ENCODE data around the gene NF2. TPM values are rescaled to one million over a fixed set of nuclear protein-coding genes. Genes with fewer than 3 reads are reported as not detected.

The NF2 gene
- total and polyA plus RNA-seq, 2 donors = 7.0 to 22.2 TPM

DNA sequence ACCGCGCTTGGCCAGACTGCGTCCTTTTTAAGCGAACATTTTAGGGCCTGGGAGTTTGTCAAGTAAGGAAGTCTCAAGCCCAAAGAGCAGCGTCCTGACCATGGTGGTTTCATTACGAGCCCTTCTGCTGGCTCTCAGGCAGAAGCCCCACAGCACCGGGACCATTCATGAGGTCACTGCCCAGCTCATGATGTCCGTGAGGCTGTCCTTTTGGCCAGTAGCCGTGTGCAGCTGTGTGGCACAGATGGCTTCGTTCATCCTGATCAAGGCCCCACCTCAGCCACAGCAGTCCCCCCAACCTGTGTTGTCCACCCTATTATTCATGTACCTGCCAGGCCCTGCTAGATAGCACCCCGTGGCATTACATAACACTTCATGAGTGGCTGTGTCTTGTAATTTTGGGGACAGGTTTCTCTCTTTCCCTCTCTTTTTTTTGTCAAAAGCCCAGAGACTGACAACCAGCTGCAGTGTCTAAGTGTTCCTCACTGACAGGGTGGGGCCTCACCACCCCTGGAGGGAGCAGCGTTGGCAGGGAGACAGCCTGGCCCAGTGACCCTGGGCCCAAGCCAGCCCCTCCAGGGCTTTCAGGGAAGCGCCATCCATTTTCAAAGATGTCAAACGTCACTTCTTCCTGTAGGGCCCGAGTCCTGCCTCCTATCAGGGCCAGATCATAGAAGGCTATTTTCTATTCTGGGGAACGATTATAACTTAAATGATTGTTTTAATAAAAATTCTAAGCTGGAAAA is 94.6 kb downstream of the NF2 start:
- DNase-seq (ENCODE audit: low read depth in 6 of 9, low spot score in 9 of 9) = no peak
- 97% methylated on average over 16 of the region's 16 CpGs for WGBS
- Histone ChIP-seq H3K27me3 (ENCODE audit: control insufficient read depth in 2 of 2, insufficient read depth in 1 of 2, low read length in 1 of 2) (peaks cover 0 to 28% of the 10 kb centered on the region in 2 donors), H3K4me3 (ENCODE audit: low read length in 2 of 2) (no peak overlapping the region), H3K36me3 (ENCODE audit: control insufficient read depth in 2 of 2, insufficient read depth in 2 of 2, low read length in 1 of 2) (peaks cover 28 to 41% of the 10 kb centered on the region in 2 donors), H3K27ac (ENCODE audit: low read depth in 1 of 2, low read length in 1 of 2) (no peak overlapping the region), H3K4me1 (ENCODE audit: control insufficient read depth in 2 of 2, insufficient read depth in 2 of 2, low read length in 2 of 2) (peaks cover 3 to 10% of the 10 kb centered on the region in 2 donors), H3K9me3 (ENCODE audit: control insufficient read depth in 2 of 2, insufficient read depth in 1 of 2, low read length in 1 of 2) (no peaks in the 10 kb centered on the region)

DNA sequence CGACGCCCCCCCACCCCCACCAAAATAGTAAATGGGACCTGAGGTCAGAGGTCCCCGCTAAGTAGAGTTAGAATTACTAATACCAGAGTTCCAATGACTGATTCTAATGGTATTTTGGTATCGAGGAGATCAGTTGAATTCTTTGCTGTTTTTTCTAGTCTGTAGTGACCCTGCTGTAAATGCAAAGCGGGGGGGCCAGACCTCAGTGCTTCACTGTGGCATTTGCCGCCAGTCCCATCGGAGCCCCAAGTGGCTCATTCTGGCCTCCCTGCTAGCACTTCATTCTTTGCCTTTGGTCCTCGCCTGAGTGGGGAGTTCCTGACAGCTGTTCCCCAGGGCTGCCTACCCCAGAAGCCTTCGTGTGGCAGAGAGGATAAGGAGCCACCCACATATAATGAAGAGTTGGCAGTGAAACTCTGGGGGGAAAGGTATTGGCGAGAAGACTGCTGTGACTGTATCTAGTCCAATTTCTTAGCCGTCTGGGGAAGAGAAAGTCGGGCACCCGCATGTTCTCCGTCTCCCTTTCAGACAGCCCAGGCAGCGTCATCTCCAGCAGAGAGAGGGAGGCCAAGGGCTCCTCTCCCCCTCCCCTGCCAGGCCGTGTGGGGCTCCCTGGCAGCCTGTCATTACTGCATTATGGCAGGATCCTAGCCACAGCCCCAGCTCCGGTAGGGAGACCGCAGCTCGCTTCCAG is 96.9 kb downstream of the NF2 start:
- Histone ChIP-seq H3K27me3 (ENCODE audit: control insufficient read depth in 2 of 2, insufficient read depth in 1 of 2, low read length in 1 of 2) (peaks cover 0 to 49% of the 10 kb centered on the region in 2 donors), H3K4me3 (ENCODE audit: low read length in 2 of 2) (no peak overlapping the region), H3K9me3 (ENCODE audit: control insufficient read depth in 2 of 2, insufficient read depth in 1 of 2, low read length in 1 of 2) (no peaks in the 10 kb centered on the region), H3K4me1 (ENCODE audit: control insufficient read depth in 2 of 2, insufficient read depth in 2 of 2, low read length in 2 of 2) (peaks cover 3 to 12% of the 10 kb centered on the region in 2 donors), H3K27ac (ENCODE audit: low read depth in 1 of 2, low read length in 1 of 2) (no peak overlapping the region), H3K36me3 (ENCODE audit: control insufficient read depth in 2 of 2, insufficient read depth in 2 of 2, low read length in 1 of 2) (peaks cover 10 to 22% of the 10 kb centered on the region in 2 donors)
- DNase-seq (ENCODE audit: low read depth in 6 of 9, low spot score in 9 of 9) = no peak
- WGBS = 86% methylated on average over 19 of the region's 19 CpGs

DNA sequence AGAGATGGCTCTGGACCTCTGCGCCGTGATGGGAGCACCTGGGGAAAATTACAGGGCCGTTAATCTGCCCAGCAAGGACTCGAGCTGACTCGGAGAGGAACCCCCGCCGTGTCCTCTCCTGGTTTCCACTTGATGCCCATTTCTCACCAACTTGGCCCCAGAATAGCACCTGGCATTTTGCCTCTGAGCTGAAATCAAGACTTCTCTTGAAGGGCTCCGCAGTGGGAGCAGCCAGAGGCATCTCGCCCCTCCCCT is 97.4 kb downstream of the NF2 start:
- H3K9me3 ChIP-seq (ENCODE audit: control insufficient read depth in 2 of 2, insufficient read depth in 1 of 2, low read length in 1 of 2) = no peaks in the 10 kb centered on the region
- no peak overlapping the region for H3K4me3 ChIP-seq (ENCODE audit: low read length in 2 of 2)
- H3K36me3 ChIP-seq (ENCODE audit: control insufficient read depth in 2 of 2, insufficient read depth in 2 of 2, low read length in 1 of 2) = peaks cover 7 to 17% of the 10 kb centered on the region in 2 donors
- no peak for DNase-seq (ENCODE audit: low read depth in 6 of 9, low spot score in 9 of 9)
- WGBS = 50% methylated on average over 9 of the region's 9 CpGs
- peaks cover 3 to 12% of the 10 kb centered on the region in 2 donors for H3K4me1 ChIP-seq (ENCODE audit: control insufficient read depth in 2 of 2, insufficient read depth in 2 of 2, low read length in 2 of 2)
- H3K27me3 ChIP-seq (ENCODE audit: control insufficient read depth in 2 of 2, insufficient read depth in 1 of 2, low read length in 1 of 2) = peaks cover 0 to 54% of the 10 kb centered on the region in 2 donors
- no peak overlapping the region for H3K27ac ChIP-seq (ENCODE audit: low read depth in 1 of 2, low read length in 1 of 2)

DNA sequence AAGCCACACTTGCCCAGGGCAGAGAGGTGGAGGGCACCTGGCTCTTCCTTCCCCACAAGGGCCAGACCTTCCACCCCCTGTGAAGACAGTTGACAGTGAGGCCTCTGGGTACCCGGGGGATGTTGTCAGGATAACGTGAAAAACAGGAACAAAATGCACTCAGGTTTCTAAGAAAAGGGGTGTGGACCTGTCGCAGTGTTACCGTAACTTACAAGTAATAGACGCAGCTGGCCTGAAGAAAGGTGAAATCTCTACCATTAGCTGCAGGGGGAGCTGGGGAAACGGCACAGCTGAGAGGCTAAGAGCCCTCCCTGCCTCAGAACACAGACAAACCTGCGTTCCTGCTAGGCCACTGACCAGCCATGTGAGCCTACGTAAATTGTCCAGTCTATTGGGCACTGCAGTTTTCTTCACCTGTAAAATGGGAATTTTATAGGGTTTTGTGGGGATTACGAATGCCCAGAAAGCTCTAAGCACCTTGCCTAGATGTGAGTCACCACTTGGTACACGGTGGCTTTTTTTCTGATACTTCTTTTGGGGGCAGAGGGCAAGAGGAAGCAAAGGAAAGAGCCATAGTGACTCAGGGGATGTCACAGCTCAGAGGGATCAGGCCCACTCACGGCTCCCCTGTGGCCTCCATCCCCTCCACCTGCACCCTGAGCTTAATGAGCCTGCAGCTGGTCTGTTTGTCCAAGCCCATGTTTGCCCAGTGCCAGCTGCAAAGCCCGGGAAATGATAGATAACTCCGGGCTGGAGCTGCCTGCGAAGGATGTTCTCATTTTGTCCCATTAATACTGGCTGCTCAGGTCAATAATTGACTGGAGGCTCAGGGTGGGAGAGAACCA is 97.9 kb downstream of the NF2 start:
- H3K27ac ChIP-seq (ENCODE audit: low read depth in 1 of 2, low read length in 1 of 2) = no peak overlapping the region
- 43% methylated on average over 14 of the region's 14 CpGs for WGBS
- H3K27me3 ChIP-seq (ENCODE audit: control insufficient read depth in 2 of 2, insufficient read depth in 1 of 2, low read length in 1 of 2) = peaks cover 0 to 58% of the 10 kb centered on the region in 2 donors
- peaks cover 5 to 11% of the 10 kb centered on the region in 2 donors for H3K36me3 ChIP-seq (ENCODE audit: control insufficient read depth in 2 of 2, insufficient read depth in 2 of 2, low read length in 1 of 2)
- no peaks in the 10 kb centered on the region for H3K9me3 ChIP-seq (ENCODE audit: control insufficient read depth in 2 of 2, insufficient read depth in 1 of 2, low read length in 1 of 2)
- peak in 2 of 9 donors; percentile 8 to 43 for DNase-seq (ENCODE audit: low read depth in 6 of 9, low spot score in 9 of 9)
- H3K4me1 ChIP-seq (ENCODE audit: control insufficient read depth in 2 of 2, insufficient read depth in 2 of 2, low read length in 2 of 2) = peaks cover 3 to 12% of the 10 kb centered on the region in 2 donors
- H3K4me3 ChIP-seq (ENCODE audit: low read length in 2 of 2) = no peak overlapping the region

DNA sequence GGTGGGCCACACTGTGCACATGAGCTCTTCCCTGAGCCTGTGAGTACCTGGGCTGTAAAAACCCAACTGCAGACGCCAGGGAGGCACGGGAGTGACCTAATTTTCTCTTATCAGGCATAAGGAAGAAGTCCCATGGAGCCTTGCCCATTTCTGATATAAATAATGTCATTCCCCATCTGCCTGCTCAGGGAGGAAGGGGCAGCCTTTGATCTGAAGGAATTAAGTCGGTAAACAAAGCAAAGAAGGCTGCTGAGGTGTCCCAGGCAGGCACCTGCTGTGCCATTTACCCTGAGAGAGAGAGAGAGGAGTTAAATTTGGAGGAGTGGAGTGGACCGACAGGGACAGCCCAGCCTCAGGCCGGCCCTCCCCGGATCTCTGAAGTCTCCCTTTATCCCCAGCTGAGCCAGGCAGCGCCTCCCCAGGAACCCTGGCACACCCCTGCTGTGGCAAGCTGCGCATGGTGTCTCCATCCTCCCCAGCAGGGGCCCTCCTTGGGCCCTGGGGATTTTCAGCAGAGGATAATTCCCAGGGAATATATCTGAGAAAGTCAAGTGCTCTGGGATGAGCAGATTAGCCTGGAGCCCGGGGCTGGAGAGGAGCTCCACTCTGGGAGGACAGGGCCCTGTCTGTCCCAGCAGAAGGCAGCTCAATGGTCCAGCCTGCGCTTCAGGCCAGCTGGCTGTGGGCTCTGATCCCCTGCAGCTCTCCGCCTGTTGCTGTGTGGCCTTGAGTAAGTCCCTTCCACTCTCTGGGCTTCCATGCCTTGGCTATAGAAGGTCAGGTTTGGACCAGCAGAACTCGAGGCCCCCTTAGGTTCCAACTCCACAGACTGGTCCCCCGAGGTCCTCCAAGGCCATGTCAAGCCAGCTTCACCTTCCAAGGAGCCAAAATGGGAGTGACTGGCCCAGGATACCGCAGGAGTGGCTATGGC is 98.8 kb downstream of the NF2 start:
- Histone ChIP-seq H3K9me3 (ENCODE audit: control insufficient read depth in 2 of 2, insufficient read depth in 1 of 2, low read length in 1 of 2) (no peaks in the 10 kb centered on the region), H3K36me3 (ENCODE audit: control insufficient read depth in 2 of 2, insufficient read depth in 2 of 2, low read length in 1 of 2) (peaks cover 1 to 6% of the 10 kb centered on the region in 2 donors), H3K4me1 (ENCODE audit: control insufficient read depth in 2 of 2, insufficient read depth in 2 of 2, low read length in 2 of 2) (peaks cover 3 to 12% of the 10 kb centered on the region in 2 donors), H3K27me3 (ENCODE audit: control insufficient read depth in 2 of 2, insufficient read depth in 1 of 2, low read length in 1 of 2) (peaks cover 0 to 67% of the 10 kb centered on the region in 2 donors), H3K27ac (ENCODE audit: low read depth in 1 of 2, low read length in 1 of 2) (no peak overlapping the region), H3K4me3 (ENCODE audit: low read length in 2 of 2) (no peak overlapping the region)
- WGBS = 78% methylated on average over 14 of the region's 14 CpGs
- no peak for DNase-seq (ENCODE audit: low read depth in 6 of 9, low spot score in 9 of 9)

DNA sequence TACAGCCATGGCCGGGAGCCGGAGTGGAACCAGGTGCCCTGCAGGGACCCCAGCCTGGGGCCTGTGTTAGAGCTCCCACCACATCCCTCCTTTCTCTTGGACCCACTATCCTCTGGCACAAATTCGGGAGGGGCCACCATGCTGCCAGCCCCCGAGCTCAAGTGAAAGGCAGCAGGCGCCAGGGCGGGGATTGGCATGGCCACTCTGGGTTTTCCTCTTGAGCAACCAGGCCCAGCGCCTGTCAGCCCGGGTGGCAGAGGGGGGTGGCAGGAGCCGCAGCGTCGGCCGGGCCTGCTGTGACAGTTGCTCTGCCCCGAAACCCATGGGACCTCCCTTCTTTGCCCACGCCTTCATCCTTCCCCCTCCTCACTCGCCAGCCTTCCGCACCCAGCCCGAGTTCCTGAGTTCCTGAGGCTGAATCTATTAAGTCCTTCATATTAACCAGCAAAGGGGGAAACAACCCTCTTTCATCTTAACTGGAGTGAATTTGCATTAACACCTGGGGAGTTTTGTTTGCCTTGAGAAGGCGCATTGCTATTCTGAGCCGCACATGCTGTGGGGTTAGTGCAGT is 99.6 kb downstream of the NF2 start:
- WGBS = 41% methylated on average over 19 of the region's 19 CpGs
- Histone ChIP-seq H3K9me3 (ENCODE audit: control insufficient read depth in 2 of 2, insufficient read depth in 1 of 2, low read length in 1 of 2) (no peaks in the 10 kb centered on the region), H3K27ac (ENCODE audit: low read depth in 1 of 2, low read length in 1 of 2) (no peak overlapping the region), H3K27me3 (ENCODE audit: control insufficient read depth in 2 of 2, insufficient read depth in 1 of 2, low read length in 1 of 2) (peaks cover 0 to 72% of the 10 kb centered on the region in 2 donors), H3K4me3 (ENCODE audit: low read length in 2 of 2) (no peak overlapping the region), H3K36me3 (ENCODE audit: control insufficient read depth in 2 of 2, insufficient read depth in 2 of 2, low read length in 1 of 2) (no peaks in the 10 kb centered on the region), H3K4me1 (ENCODE audit: control insufficient read depth in 2 of 2, insufficient read depth in 2 of 2, low read length in 2 of 2) (peaks cover 3 to 12% of the 10 kb centered on the region in 2 donors)
- no peak for DNase-seq (ENCODE audit: low read depth in 6 of 9, low spot score in 9 of 9)

DNA sequence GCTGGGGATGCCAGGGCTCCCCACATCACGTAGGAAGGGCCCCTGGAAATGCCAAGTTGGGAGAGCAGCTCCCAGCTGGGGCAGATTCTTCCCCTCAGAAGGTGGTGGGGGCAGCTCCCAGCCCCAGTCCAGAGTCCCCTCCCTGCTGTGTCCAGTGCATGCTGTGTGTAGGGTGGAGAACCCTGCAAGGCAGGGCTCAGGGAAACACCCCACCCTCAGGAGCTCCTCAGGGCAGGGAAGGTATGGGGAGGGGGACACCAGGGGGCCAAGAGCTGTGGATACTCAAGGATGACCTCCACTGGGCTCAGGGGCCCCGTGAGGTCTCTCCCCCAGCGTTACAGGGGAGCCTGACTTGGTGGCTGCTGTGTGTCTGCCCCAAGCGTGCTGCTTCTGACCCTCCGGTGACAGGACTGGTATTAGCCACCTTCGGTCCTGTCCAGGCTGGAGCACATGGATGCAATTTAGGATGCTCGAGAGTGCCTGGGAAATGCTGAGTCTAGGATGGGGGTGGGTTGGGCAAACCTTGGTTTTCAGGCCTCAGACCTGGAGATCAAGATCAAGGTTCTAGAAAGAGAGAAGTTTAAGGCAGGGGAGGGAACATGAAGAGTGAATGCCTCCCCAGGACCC is 100.2 kb downstream of the NF2 start:
- Histone ChIP-seq H3K36me3 (ENCODE audit: control insufficient read depth in 2 of 2, insufficient read depth in 2 of 2, low read length in 1 of 2) (no peaks in the 10 kb centered on the region), H3K4me1 (ENCODE audit: control insufficient read depth in 2 of 2, insufficient read depth in 2 of 2, low read length in 2 of 2) (peaks cover 3 to 12% of the 10 kb centered on the region in 2 donors), H3K9me3 (ENCODE audit: control insufficient read depth in 2 of 2, insufficient read depth in 1 of 2, low read length in 1 of 2) (no peaks in the 10 kb centered on the region), H3K27ac (ENCODE audit: low read depth in 1 of 2, low read length in 1 of 2) (no peak overlapping the region), H3K27me3 (ENCODE audit: control insufficient read depth in 2 of 2, insufficient read depth in 1 of 2, low read length in 1 of 2) (peaks cover 0 to 74% of the 10 kb centered on the region in 2 donors), H3K4me3 (ENCODE audit: low read length in 2 of 2) (no peak overlapping the region)
- 67% methylated on average over 7 of the region's 7 CpGs for WGBS
- no peak for DNase-seq (ENCODE audit: low read depth in 6 of 9, low spot score in 9 of 9)

Data from thymus (tissue), 11 donors.